H9 (cell line): Measurements from ENCODE around the gene ANKH. TPM values are rescaled to one million over a fixed set of nuclear protein-coding genes. Genes with fewer than 3 reads are reported as not detected.
A peak's percentile ranks its signal among the peaks of the same experiment; 100 is the strongest.

ENCODE experiments used
- DNase-seq: peaks from one replicate; pipeline ENCODE4 v3.0.0-alpha.2; 2017
- H2AFZ ChIP-seq: one replicate; pipeline ENCODE4 v1.6.1; 2013; ENCODE audit warnings: mild to moderate bottlenecking, low read length, control low read depth, moderate library complexity
- H2AK5ac ChIP-seq: 2 replicates; pipeline ENCODE4 v1.6.1; 2013; ENCODE audit warnings: low read length, control low read depth, mixed read lengths; ENCODE audit not compliant: insufficient read length
- H2BK120ac ChIP-seq: one replicate; pipeline ENCODE4 v1.6.1; 2013; ENCODE audit warnings: low read depth, mild to moderate bottlenecking, low read length, control low read depth, inconsistent platforms; ENCODE audit not compliant: poor library complexity, severe bottlenecking
- H2BK12ac ChIP-seq: 2 replicates; pipeline ENCODE4 v1.6.1; 2013; ENCODE audit warnings: low read length, control low read depth, mixed read lengths, low read depth; ENCODE audit not compliant: insufficient read length
- H2BK15ac ChIP-seq: 2 replicates; pipeline ENCODE4 v1.6.1; 2013; ENCODE audit warnings: low read depth, low read length, control low read depth
- H2BK20ac ChIP-seq: one replicate; pipeline ENCODE4 v1.6.1; 2013; ENCODE audit warnings: low read depth, mild to moderate bottlenecking, low read length, control low read depth, inconsistent platforms; ENCODE audit not compliant: poor library complexity, severe bottlenecking
- H2BK5ac ChIP-seq: 2 replicates; pipeline ENCODE4 v1.6.1; 2013; ENCODE audit warnings: low read length, control low read depth, mixed read lengths; ENCODE audit not compliant: insufficient read length
- H3K14ac ChIP-seq: 2 replicates; pipeline ENCODE4 v1.6.1; 2013; ENCODE audit warnings: low read length, control low read depth; ENCODE audit not compliant: insufficient read depth
- H3K18ac ChIP-seq: 2 replicates; pipeline ENCODE4 v1.6.1; 2013; ENCODE audit warnings: low read depth, mild to moderate bottlenecking, mixed read lengths, low read length, control low read depth; ENCODE audit not compliant: insufficient read length
- H3K23ac ChIP-seq: 2 replicates; pipeline ENCODE4 v1.6.1; 2013; ENCODE audit warnings: low read length, control low read depth, mixed read lengths, low read depth; ENCODE audit not compliant: insufficient read length
- H3K23me2 ChIP-seq: 2 replicates; pipeline ENCODE4 v1.6.1; 2013; ENCODE audit warnings: low read depth, mild to moderate bottlenecking, mixed read lengths, low read length, control low read depth; ENCODE audit not compliant: insufficient read length, poor library complexity, severe bottlenecking
- H3K27ac ChIP-seq: 2 replicates; pipeline ENCODE4 v1.5.1; 2013; ENCODE audit warnings: low read length, control low read depth, mixed read lengths, low read depth; ENCODE audit not compliant: insufficient read length
- H3K27me3 ChIP-seq: 2 replicates; pipeline ENCODE4 v1.6.1; 2013; ENCODE audit warnings: low read length, control low read depth, inconsistent platforms; ENCODE audit not compliant: insufficient read depth
- H3K4ac ChIP-seq: 2 replicates; pipeline ENCODE4 v1.6.1; 2013; ENCODE audit warnings: low read depth, mild to moderate bottlenecking, control low read depth, inconsistent platforms, low read length, moderate library complexity
- H3K4me1 ChIP-seq: 2 replicates; pipeline ENCODE4 v1.6.1; 2013; ENCODE audit warnings: low read length, control low read depth, inconsistent platforms; ENCODE audit not compliant: insufficient read depth
- H3K4me2 ChIP-seq: 2 replicates; pipeline ENCODE4 v1.6.1; 2013; ENCODE audit warnings: low read length, control low read depth, mixed read lengths; ENCODE audit not compliant: insufficient read length, insufficient read depth
- H3K56ac ChIP-seq: 2 replicates; pipeline ENCODE4 v1.6.1; 2013; ENCODE audit warnings: low read depth, mild to moderate bottlenecking, mixed read lengths, low read length, control low read depth; ENCODE audit not compliant: insufficient read length
- H3K79me1 ChIP-seq: 2 replicates; pipeline ENCODE4 v1.6.1; 2013; ENCODE audit warnings: low read depth, mild to moderate bottlenecking, moderate library complexity, low read length, control low read depth, inconsistent platforms; ENCODE audit not compliant: insufficient read depth, poor library complexity, severe bottlenecking
- H3K79me2 ChIP-seq: 2 replicates; pipeline ENCODE4 v1.6.1; 2013; ENCODE audit warnings: low read length, control low read depth, inconsistent platforms; ENCODE audit not compliant: insufficient read depth
- H3K9ac ChIP-seq: 2 replicates; pipeline ENCODE4 v1.6.1; 2013; ENCODE audit warnings: low read length, control low read depth, mixed read lengths; ENCODE audit not compliant: insufficient read length; ENCODE audit errors: extremely low read depth
- H3K9me3 ChIP-seq: one replicate; pipeline ENCODE4 v1.6.1; 2013; ENCODE audit warnings: low read depth, low read length, inconsistent platforms; ENCODE audit not compliant: control insufficient read depth
- H3T11ph ChIP-seq: one replicate; pipeline ENCODE4 v1.6.1; 2013; ENCODE audit warnings: mild to moderate bottlenecking, low read length, control low read depth, inconsistent platforms
- H4K20me1 ChIP-seq: one replicate; pipeline ENCODE4 v1.6.1; 2013; ENCODE audit not compliant: control insufficient read depth, insufficient read length, insufficient read depth
- H4K5ac ChIP-seq: 2 replicates; pipeline ENCODE4 v1.6.1; 2013; ENCODE audit warnings: low read depth, mild to moderate bottlenecking, mixed read lengths, low read length, control low read depth; ENCODE audit not compliant: insufficient read length
- H4K8ac ChIP-seq: replicated peaks from 2 replicates; pipeline ENCODE4 v1.6.1; 2013; ENCODE audit warnings: low read length, control low read depth, mixed read lengths, low read depth; ENCODE audit not compliant: insufficient read length
- H4K91ac ChIP-seq: 2 replicates; pipeline ENCODE4 v1.6.1; 2013; ENCODE audit warnings: low read depth, mild to moderate bottlenecking, moderate library complexity, mixed read lengths, low read length, control low read depth; ENCODE audit not compliant: insufficient read length
- H3K27ac Mint-ChIP-seq, 3 experiments: 2 replicates in 2 of 3; 3 replicates in 1 of 3; pipeline ENCODE4 v1.8.0; 2020 to 2021; ENCODE audit warnings: mixed read lengths in 3 of 3, mild to moderate bottlenecking in 1 of 3, moderate library complexity in 1 of 3
- H3K27me3 Mint-ChIP-seq: 2 replicates; pipeline ENCODE4 v1.8.0; 2021; ENCODE audit warnings: low read depth, mild to moderate bottlenecking, moderate library complexity, mixed read lengths
- H3K36me3 Mint-ChIP-seq, 3 experiments: 2 replicates in 2 of 3; 3 replicates in 1 of 3; pipeline ENCODE4 v1.8.0; 2020 to 2021; ENCODE audit warnings: low read depth in 3 of 3, mixed read lengths in 3 of 3; ENCODE audit not compliant: insufficient read depth in 1 of 3
- H3K4me1 Mint-ChIP-seq, 2 experiments: 2 replicates each; pipeline ENCODE4 v1.8.0; 2020; ENCODE audit warnings: mixed read lengths in 2 of 2
- H3K4me3 Mint-ChIP-seq, 2 experiments: 2 replicates in 1 of 2; 3 replicates in 1 of 2; pipeline ENCODE4 v1.8.0; 2020 to 2021; ENCODE audit warnings: mild to moderate bottlenecking in 2 of 2, mixed read lengths in 2 of 2, moderate library complexity in 1 of 2
- H3K9me3 Mint-ChIP-seq, 2 experiments: 2 replicates in 1 of 2; 3 replicates in 1 of 2; pipeline ENCODE4 v1.8.0; 2020; ENCODE audit warnings: mild to moderate bottlenecking in 2 of 2, mixed read lengths in 2 of 2, moderate library complexity in 1 of 2
- CTCF ChIP-seq: fragments of 200-600 bp; sonication (generic); conservative IDR thresholded peaks from 3 replicates; pipeline ENCODE4 v1.8.0; 2021; ENCODE audit warnings: antibody characterized with exemption, mild to moderate bottlenecking
- WGBS: extraction: QIAGEN DNeasy Blood & Tissue Kit; methylation state at CpG from one replicate; pipeline ENCODE4 v1.1.7; 2013; ENCODE audit warnings: missing lambda C conversion rate, low lambda C conversion rate, mixed read lengths; ENCODE audit not compliant: insufficient read length; ENCODE audit errors: extremely low coverage; 5-methylcytosine and 5-hydroxymethylcytosine counted together
- total RNA-seq: library from RNA; stranded (reverse); gene quantifications from 2 replicates; pipeline ENCODE4 v1.2.1, GENCODE V29; 2021

The ANKH gene
- total RNA-seq, 1 experiment from 2014 or later, result 9.6 TPM

DNA sequence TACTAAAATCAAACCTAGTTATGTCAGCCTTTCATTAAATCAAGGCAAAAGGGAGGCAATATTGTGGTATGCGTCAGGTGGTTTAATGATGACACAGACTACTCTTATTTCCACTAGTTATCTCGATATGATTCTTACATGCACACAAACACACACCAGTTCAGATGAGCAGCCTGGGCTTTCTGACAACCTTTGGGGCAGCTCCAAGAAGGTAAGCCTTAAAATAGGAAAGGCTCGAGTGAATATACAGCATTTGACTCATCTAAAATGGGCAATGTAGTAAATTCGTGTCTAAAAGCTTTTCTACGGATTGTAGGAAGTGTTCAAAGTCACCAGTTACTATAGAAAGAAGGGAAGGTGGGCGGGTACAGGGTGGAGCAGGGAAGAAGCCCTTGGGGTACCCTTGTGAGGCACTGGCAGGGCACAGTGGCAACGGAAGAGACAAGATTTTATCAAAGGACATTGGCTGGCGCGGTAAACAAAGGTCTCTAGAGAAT lies 1.9 kb downstream of the ANKH start:
- no peak overlapping the region for H2AFZ ChIP-seq
- peak overlapping the region; percentile 8 to 65 for H3K4me3 Mint-ChIP-seq
- no peaks in the 10 kb centered on the region for H3K79me1 ChIP-seq
- H2BK12ac ChIP-seq, result no peak overlapping the region
- no peak for TF ChIP-seq CTCF
- H3K27ac Mint-ChIP-seq, result no peak overlapping the region
- peaks cover 10 to 12% of the 10 kb centered on the region in 2 experiments for H3K4me1 Mint-ChIP-seq
- no CpG with 5 or more reads among the region's 9 CpGs for whole genome bisulfite sequencing
- no peak overlapping the region for H4K8ac ChIP-seq
- H3K4me2 ChIP-seq, result no peak overlapping the region
- H3K23ac ChIP-seq, result no peak overlapping the region
- no peak overlapping the region for H2AK5ac ChIP-seq
- H4K5ac ChIP-seq, result no peak overlapping the region
- peaks cover 11% of the 10 kb centered on the region for H3K23me2 ChIP-seq
- H3K27ac ChIP-seq, result no peak overlapping the region
- H3K27me3 ChIP-seq, result peaks cover 7% of the 10 kb centered on the region; the same call in 1 of the 2 replicates
- H3K9me3 ChIP-seq, result no peaks in the 10 kb centered on the region
- no peaks in the 10 kb centered on the region for H3K4me1 ChIP-seq
- H2BK120ac ChIP-seq, result no peak overlapping the region
- no peak overlapping the region for H3K9ac ChIP-seq
- DNase-seq, result no peak
- H4K91ac ChIP-seq, result no peak overlapping the region
- H3K56ac ChIP-seq, result no peak overlapping the region
- H3T11ph ChIP-seq, result no peak overlapping the region
- H2BK5ac ChIP-seq, result no peak overlapping the region
- H3K9me3 Mint-ChIP-seq, result no peaks in the 10 kb centered on the region
- H3K18ac ChIP-seq, result no peak overlapping the region
- H4K20me1 ChIP-seq, result no peaks in the 10 kb centered on the region
- H3K4ac ChIP-seq, result no peak overlapping the region
- no peak overlapping the region for H2BK15ac ChIP-seq
- H3K36me3 Mint-ChIP-seq, result no peaks in the 10 kb centered on the region
- no peak overlapping the region for H3K14ac ChIP-seq
- H3K27me3 Mint-ChIP-seq, result peaks cover 44% of the 10 kb centered on the region
- no peaks in the 10 kb centered on the region for H3K79me2 ChIP-seq
- H2BK20ac ChIP-seq, result no peak overlapping the region
